ENCODE results near the gene HSH2D. TPM values are rescaled to one million over a fixed set of nuclear protein-coding genes. Genes with fewer than 3 reads are reported as not detected.

HSH2D gene
- total and polyA plus RNA-seq, 2 of the 13 experiments (the other 11 are each of a cell fraction or from before 2014, with no cell fraction given) = 0.69 to 3.2 TPM

DNA sequence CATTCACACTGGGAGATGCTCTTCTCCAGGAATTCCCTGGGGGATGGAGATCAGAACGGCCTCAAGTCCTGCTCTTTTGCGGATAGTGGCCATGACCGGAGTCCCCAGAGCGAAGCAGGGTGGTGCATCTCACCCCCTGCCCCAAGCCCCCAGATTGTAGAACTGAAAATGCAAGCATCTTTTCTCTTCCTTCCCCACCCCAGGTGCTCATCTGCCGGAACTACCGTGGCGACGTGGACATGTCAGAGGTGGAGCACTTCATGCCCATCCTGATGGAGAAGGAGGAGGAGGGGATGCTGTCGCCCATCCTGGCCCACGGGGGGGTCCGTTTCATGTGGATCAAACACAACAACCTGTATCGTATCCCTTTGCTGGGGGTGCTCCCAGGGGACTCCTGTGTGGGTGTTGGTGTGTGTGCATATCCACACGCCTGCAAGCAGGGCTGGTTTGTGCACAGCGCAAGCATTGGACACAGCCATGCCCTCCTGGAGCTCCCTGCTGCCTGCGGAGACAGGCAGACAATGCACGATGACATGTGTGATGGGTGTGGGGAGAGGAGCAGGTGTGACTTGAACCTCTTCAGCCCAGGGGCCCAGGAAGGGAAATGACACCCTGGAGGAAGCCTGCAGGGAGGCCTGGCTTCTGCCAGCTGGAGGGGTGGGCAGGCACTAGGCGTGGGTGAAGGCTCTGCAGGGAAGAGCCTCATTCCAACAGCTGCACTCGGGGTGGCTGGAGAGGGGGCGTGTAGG lies 59.9 kb downstream of the HSH2D start:
- CTCF ChIA-PET (ENCODE audit: low intra/inter-chr PET ratio, low total read pairs) = no interaction called here

More for the DNA sequence above, 59.9 kb downstream of the HSH2D start:
- 97% methylated on average over 13 of the region's 19 CpGs for WGBS (ENCODE audit: low lambda C conversion rate)
- no peak overlapping the region for H3K4me3 ChIP-seq (replicated peaks in 1 of 3; ENCODE audit: insufficient read depth in 1 of 3, low read depth in 2 of 3, low read length in 3 of 3)
- no peak for FAIRE-seq
- in situ Hi-C loops (cut with HindIII; ENCODE audit: extremely low pct_ligation_motif_present, low pct_unique_long_range_greater_than_20kb) = no loop called here
- H2AFZ ChIP-seq (ENCODE audit: low read length) = no peak overlapping the region
- H3K4me1 ChIP-seq (ENCODE audit: insufficient read depth, low read length) = peaks cover 55% of the 10 kb centered on the region
- no peak overlapping the region for H3K9ac ChIP-seq (ENCODE audit: insufficient read depth, low read depth, low read length)
- peaks cover 19 to 35% of the 10 kb centered on the region in 2 experiments; a peak in 4 of 5 replicates for H3K36me3 ChIP-seq (replicated peaks in 1 of 2; ENCODE audit: control insufficient read depth in 1 of 2, insufficient read depth in 2 of 2, low read length in 2 of 2)
- H3K27ac ChIP-seq (ENCODE audit: extremely low read length, insufficient read depth, low read length) = no peak overlapping the region
- intact Hi-C loops (cut with micrococcal nuclease; ENCODE audit: unreplicated experiment) = no loop called here
- no peak for DNase-seq (ENCODE audit: low spot score)
- H3K9me3 ChIP-seq (ENCODE audit: low read length) = no peaks in the 10 kb centered on the region
- POLR2A ChIA-PET = no interaction called here
- H3K27me3 ChIP-seq (ENCODE audit: control insufficient read depth in 1 of 2, insufficient read depth in 2 of 2, low read length in 2 of 2) = no peaks in the 10 kb centered on the region
- ATAC-seq = no peak
- peaks cover 21% of the 10 kb centered on the region for H3K79me2 ChIP-seq (ENCODE audit: insufficient read depth, low read length)
- H4K20me1 ChIP-seq (ENCODE audit: insufficient read depth, low read length) = no peaks in the 10 kb centered on the region
- TF ChIP-seq, protein P1, sequence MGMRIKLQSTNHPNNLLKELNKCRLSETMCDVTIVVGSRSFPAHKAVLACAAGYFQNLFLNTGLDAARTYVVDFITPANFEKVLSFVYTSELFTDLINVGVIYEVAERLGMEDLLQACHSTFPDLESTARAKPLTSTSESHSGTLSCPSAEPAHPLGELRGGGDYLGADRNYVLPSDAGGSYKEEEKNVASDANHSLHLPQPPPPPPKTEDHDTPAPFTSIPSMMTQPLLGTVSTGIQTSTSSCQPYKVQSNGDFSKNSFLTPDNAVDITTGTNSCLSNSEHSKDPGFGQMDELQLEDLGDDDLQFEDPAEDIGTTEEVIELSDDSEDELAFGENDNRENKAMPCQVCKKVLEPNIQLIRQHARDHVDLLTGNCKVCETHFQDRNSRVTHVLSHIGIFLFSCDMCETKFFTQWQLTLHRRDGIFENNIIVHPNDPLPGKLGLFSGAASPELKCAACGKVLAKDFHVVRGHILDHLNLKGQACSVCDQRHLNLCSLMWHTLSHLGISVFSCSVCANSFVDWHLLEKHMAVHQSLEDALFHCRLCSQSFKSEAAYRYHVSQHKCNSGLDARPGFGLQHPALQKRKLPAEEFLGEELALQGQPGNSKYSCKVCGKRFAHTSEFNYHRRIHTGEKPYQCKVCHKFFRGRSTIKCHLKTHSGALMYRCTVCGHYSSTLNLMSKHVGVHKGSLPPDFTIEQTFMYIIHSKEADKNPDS (CRISPR knock-in tag; IDR thresholded peaks at IDR 0.05) = no peak
- TF ChIP-seq ZNF598 (CRISPR knock-in tag; IDR thresholded peaks at IDR 0.05; ENCODE audit: borderline replicate concordance) = no peak
- TF ChIP-seq, protein P2, sequence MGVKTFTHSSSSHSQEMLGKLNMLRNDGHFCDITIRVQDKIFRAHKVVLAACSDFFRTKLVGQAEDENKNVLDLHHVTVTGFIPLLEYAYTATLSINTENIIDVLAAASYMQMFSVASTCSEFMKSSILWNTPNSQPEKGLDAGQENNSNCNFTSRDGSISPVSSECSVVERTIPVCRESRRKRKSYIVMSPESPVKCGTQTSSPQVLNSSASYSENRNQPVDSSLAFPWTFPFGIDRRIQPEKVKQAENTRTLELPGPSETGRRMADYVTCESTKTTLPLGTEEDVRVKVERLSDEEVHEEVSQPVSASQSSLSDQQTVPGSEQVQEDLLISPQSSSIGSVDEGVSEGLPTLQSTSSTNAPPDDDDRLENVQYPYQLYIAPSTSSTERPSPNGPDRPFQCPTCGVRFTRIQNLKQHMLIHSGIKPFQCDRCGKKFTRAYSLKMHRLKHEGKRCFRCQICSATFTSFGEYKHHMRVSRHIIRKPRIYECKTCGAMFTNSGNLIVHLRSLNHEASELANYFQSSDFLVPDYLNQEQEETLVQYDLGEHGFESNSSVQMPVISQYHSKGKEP (CRISPR knock-in tag; IDR thresholded peaks at IDR 0.05) = no peak
- no peak overlapping the region for H3K4me2 ChIP-seq (ENCODE audit: low read depth, low read length)
- no TSS peak for BruUV-seq (replicated peaks)
